Measurements from ENCODE around the gene PFN1. TPM values are rescaled to one million over a fixed set of nuclear protein-coding genes. Genes with fewer than 3 reads are reported as not detected.
A peak's percentile ranks its signal among the peaks of the same experiment; 100 is the strongest.

The PFN1 gene
- total RNA-seq, 2 experiments from 2014 or later = 1,726 to 1,759 TPM

GRCh38 chr17:4938688-4939545 is 9.4 kb downstream of the PFN1 start:
- POLR2A ChIA-PET = interaction anchor here (0.5 to 20.8 kb wide), 16 partner anchors 9 to 374 kb away, joined by 3 to 627 read pairs (median 8); partner anchors contain the start of genes ARRB2, C17orf107, CHRNE and ENO3
- Mint-ChIP-seq H3K9me3 (no peaks in the 10 kb centered on the region), H3K36me3 (ENCODE audit: low read depth) (peaks cover 68% of the 10 kb centered on the region), H3K27ac (peak overlapping the region; percentile 79), H3K4me3 (peak overlapping the region; percentile 97), H3K27me3 (no peaks in the 10 kb centered on the region), H3K4me1 (ENCODE audit: low read depth) (peaks cover 54% of the 10 kb centered on the region)
- ATAC-seq (no peak), DNase-seq (no peak)
- CTCF ChIA-PET = interaction anchor here (1.1 to 3.1 kb wide), 5 partner anchors 27 to 518 kb away, joined by 3 to 24 read pairs (median 4); partner anchors contain the start of gene CAMTA2
- intact Hi-C loops (cut with micrococcal nuclease) = no loop called here
- no peak for TF ChIP-seq CTCF (IDR thresholded peaks at IDR 0.05)

GRCh38 chr17:4938069-4938491 is 10.2 kb downstream of the PFN1 start:
- DNase-seq = no peak
- Mint-ChIP-seq H3K4me3 (peak overlapping the region; percentile 97), H3K36me3 (ENCODE audit: low read depth) (peaks cover 61% of the 10 kb centered on the region), H3K27me3 (no peaks in the 10 kb centered on the region), H3K27ac (peak overlapping the region; percentile 55), H3K9me3 (no peaks in the 10 kb centered on the region), H3K4me1 (ENCODE audit: low read depth) (peaks cover 49% of the 10 kb centered on the region)
- intact Hi-C loops (cut with micrococcal nuclease) = no loop called here
- ChIA-PET POLR2A (interaction anchor here (2.6 to 20.8 kb wide), 4 partner anchors 9 to 30 kb away, joined by 10 to 627 read pairs (median 36); partner anchors contain the start of genes PFN1 and SPAG7), CTCF (interaction anchor here (0.8 to 3.1 kb wide), 3 partner anchors 24 to 124 kb away, joined by 3 to 24 read pairs (median 4); no protein-coding TSS in a partner anchor)
- TF ChIP-seq CTCF (IDR thresholded peaks at IDR 0.05) = no peak
- no peak for ATAC-seq

GRCh38 chr17:4937553-4937952 is 10.8 kb downstream of the PFN1 start:
- Mint-ChIP-seq H3K27ac (peak overlapping the region; percentile 14), H3K9me3 (no peaks in the 10 kb centered on the region), H3K4me3 (peak overlapping the region; percentile 97)

GRCh38 chr17:4936436-4936835 is 11.9 kb downstream of the PFN1 start:
- POLR2A ChIA-PET = interaction anchor here (0.8 to 5.8 kb wide), 8 partner anchors 9 to 142 kb away, joined by 3 to 19 read pairs (median 4); partner anchors contain the start of gene ZFP3

More at GRCh38 chr17:4937553-4937952, 10.8 kb downstream of the PFN1 start:
- Mint-ChIP-seq H3K27me3 (no peaks in the 10 kb centered on the region), H3K4me1 (ENCODE audit: low read depth) (peaks cover 44% of the 10 kb centered on the region), H3K36me3 (ENCODE audit: low read depth) (peaks cover 58% of the 10 kb centered on the region)
- intact Hi-C loops (cut with micrococcal nuclease) = no loop called here
- DNase-seq (no peak), ATAC-seq (no peak)
- POLR2A ChIA-PET = interaction anchor here (0.6 to 5.8 kb wide), 8 partner anchors 8 to 140 kb away, joined by 3 to 52 read pairs (median 6); partner anchors contain the start of genes PFN1 and ZFP3
- CTCF ChIA-PET = interaction anchor here (0.8 to 1.9 kb wide), 2 partner anchors 25 to 124 kb away, joined by 3 to 4 read pairs; no protein-coding TSS in a partner anchor
- no peak for TF ChIP-seq CTCF (IDR thresholded peaks at IDR 0.05)

More at GRCh38 chr17:4936436-4936835, 11.9 kb downstream of the PFN1 start:
- peaks cover 48% of the 10 kb centered on the region for H3K36me3 Mint-ChIP-seq (ENCODE audit: low read depth)
- peak overlapping the region; percentile 25 for H3K27ac Mint-ChIP-seq
- ATAC-seq (no peak), DNase-seq (no peak)
- no peak overlapping the region for H3K4me3 Mint-ChIP-seq
- intact Hi-C loops (cut with micrococcal nuclease) = no loop called here
- H3K27me3 Mint-ChIP-seq = no peaks in the 10 kb centered on the region
- peaks cover 34% of the 10 kb centered on the region for H3K4me1 Mint-ChIP-seq (ENCODE audit: low read depth)
- CTCF ChIA-PET = interaction anchor here (1.2 kb wide), 1 partner anchor 27 kb away, joined by 3 read pairs; no protein-coding TSS in a partner anchor
- no peaks in the 10 kb centered on the region for H3K9me3 Mint-ChIP-seq
- TF ChIP-seq CTCF (IDR thresholded peaks at IDR 0.05) = no peak

Measured in activated CD8-positive, alpha-beta T cell treated with anti-CD3 and anti-CD28 coated beads for 36 hours (primary cell).